Glutamatergic neuron (in vitro differentiated cells): ENCODE data around the gene HOXB5. TPM values are rescaled to one million over a fixed set of nuclear protein-coding genes. Genes with fewer than 3 reads are reported as not detected.

Experiments
- DNase-seq: peaks from one replicate; pipeline ENCODE4 v3.0.0; 2022
- H3K27ac Mint-ChIP-seq: one replicate; pipeline ENCODE4 v1.8.0; 2020; ENCODE audit warnings: mild to moderate bottlenecking, mixed read lengths, inconsistent platforms; ENCODE audit not compliant: unreplicated experiment
- H3K27me3 Mint-ChIP-seq: one replicate; pipeline ENCODE4 v1.8.0; 2020; ENCODE audit warnings: mild to moderate bottlenecking, moderate library complexity, mixed read lengths, inconsistent platforms; ENCODE audit not compliant: unreplicated experiment
- H3K36me3 Mint-ChIP-seq: one replicate; pipeline ENCODE4 v1.8.0; 2020; ENCODE audit warnings: mild to moderate bottlenecking, mixed read lengths, inconsistent platforms; ENCODE audit not compliant: unreplicated experiment
- H3K4me1 Mint-ChIP-seq: one replicate; pipeline ENCODE4 v1.8.0; 2020; ENCODE audit warnings: mild to moderate bottlenecking, low read depth, mixed read lengths, inconsistent platforms; ENCODE audit not compliant: unreplicated experiment
- H3K4me3 Mint-ChIP-seq: one replicate; pipeline ENCODE4 v1.8.0; 2020; ENCODE audit warnings: mild to moderate bottlenecking, mixed read lengths, inconsistent platforms; ENCODE audit not compliant: unreplicated experiment
- H3K9me3 Mint-ChIP-seq: one replicate; pipeline ENCODE4 v1.8.0; 2020; ENCODE audit warnings: mild to moderate bottlenecking, moderate library complexity, mixed read lengths, inconsistent platforms; ENCODE audit not compliant: unreplicated experiment
- total RNA-seq: library from RNA; stranded (reverse); fragmentation: NEBNext Ultra II Directional; extraction: Animal tissue kit (Norgen Biotek cat#: 25700); gene quantifications from one replicate; pipeline ENCODE4 v1.2.1, GENCODE V29; 2021; ENCODE audit not compliant: unreplicated experiment
- TF ChIP-seq, protein P1 (sequence below): fragments of 200-600 bp; sonication (generic); IDR thresholded peaks from one replicate; pipeline ENCODE4 v1.5.0; 2021; ENCODE audit not compliant: partially characterized antibody, unreplicated experiment

Gene HOXB5
- total RNA-seq, 1 donor from 2014 or later = not detected

DNA sequence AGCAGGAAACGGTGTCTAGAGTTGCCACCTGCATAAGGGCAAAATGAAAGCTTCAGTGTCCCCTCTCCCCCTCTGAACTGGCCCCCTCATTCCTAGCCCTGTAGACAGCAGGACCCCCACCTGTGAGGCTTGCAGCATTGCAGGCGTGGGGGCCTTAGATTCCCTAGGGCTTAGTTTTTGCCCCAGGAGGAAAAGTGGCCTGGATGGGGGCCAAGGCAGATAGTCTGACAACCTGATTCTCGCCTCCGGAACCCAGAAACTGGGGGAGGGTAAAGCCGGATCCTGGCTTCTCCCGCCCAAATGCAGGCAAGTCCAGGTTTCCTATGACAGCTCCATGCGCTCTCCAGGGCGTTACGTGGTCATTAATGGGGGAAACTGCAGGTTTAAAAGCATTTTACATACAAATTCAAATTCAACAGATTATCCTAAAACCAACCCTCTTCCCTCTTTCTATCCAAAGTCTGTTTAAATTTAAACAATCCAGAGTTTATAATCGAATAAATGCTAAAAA, 11.9 kb upstream of the HOXB5 start:
- TF ChIP-seq, protein P1, sequence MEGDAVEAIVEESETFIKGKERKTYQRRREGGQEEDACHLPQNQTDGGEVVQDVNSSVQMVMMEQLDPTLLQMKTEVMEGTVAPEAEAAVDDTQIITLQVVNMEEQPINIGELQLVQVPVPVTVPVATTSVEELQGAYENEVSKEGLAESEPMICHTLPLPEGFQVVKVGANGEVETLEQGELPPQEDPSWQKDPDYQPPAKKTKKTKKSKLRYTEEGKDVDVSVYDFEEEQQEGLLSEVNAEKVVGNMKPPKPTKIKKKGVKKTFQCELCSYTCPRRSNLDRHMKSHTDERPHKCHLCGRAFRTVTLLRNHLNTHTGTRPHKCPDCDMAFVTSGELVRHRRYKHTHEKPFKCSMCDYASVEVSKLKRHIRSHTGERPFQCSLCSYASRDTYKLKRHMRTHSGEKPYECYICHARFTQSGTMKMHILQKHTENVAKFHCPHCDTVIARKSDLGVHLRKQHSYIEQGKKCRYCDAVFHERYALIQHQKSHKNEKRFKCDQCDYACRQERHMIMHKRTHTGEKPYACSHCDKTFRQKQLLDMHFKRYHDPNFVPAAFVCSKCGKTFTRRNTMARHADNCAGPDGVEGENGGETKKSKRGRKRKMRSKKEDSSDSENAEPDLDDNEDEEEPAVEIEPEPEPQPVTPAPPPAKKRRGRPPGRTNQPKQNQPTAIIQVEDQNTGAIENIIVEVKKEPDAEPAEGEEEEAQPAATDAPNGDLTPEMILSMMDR = no peak
- peaks cover 47% of the 10 kb centered on the region for H3K27me3 Mint-ChIP-seq
- no peaks in the 10 kb centered on the region for H3K4me1 Mint-ChIP-seq
- peaks cover 25% of the 10 kb centered on the region for H3K9me3 Mint-ChIP-seq
- no peak overlapping the region for H3K27ac Mint-ChIP-seq
- H3K4me3 Mint-ChIP-seq = no peak overlapping the region
- no peaks in the 10 kb centered on the region for H3K36me3 Mint-ChIP-seq
- no peak for DNase-seq

DNA sequence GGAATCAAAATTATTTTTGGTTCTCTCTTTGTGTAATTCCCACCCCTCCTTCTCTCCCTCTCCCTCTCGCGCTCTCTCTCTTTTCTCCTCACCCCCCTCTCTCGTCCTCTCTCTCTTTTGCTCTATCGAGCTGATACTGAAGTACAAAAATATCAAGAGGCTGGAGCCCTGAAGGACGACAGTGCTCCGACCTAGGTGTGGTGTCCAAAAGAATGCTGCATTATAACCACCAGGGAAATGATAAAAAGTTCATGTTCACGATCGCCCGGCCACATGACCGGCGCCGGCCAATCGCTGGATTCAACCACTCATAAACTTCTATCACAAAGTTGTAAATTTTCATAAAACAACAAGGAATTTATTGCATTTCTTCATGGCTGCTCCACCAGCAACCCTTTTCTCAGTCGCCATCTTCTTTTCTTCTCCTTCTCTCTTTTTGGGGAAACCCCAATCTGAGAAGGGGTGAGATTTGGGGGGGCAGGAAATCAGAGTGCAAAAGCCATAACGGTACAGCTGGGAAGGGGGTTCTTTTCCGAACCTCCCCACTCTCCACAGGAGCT, 11.3 kb upstream of the HOXB5 start, which contains the start of gene HOXB6:
HOXB6 (minus strand) TSS at position 217 of the 560 bp plus-strand sequence. CDS start 6,836 bp downstream, outside the sequence.
- H3K4me1 Mint-ChIP-seq = no peaks in the 10 kb centered on the region

DNA sequence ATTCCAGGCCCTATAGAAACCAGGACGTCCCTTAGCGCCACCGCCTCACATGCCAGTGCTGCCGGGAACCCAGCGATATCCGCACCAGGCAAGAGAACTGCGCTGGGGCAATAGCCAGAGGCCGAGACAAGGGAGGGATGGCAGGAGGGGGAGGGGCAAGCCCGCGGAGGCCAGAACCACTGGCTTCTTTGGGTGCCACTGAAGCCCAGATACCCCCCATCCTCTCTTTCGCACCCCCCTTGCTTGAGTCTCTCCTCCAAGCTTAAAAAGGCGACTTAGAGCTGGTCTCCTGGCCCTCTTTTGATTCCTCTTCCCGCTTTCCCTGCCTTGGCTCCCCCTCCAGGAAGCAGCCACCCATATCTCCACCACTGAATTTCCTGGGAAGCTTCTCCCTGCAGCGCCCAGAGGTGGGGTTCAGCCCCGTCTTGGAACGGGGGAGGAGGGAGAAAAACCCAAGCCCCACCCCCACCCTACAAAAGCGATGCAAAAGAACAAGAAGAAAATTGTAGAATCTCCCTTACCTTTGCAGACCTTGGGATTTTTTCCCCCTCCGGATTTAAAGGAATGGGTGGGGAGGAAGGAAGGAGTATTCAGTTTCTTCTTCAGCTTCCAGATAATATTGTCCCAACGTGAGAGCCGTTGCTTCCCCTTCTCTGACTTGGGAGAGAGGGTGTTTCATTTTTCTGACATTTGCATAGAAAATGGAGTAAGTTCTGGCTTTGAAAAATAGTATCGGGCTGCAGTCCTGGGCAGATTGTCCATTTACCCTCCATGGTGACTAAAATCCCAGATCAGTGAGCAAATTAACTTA, 10.6 kb upstream of the HOXB5 start:
- Mint-ChIP-seq H3K4me3 (no peak overlapping the region), H3K27ac (no peak overlapping the region), H3K36me3 (no peaks in the 10 kb centered on the region), H3K4me1 (no peaks in the 10 kb centered on the region), H3K27me3 (peaks cover 55% of the 10 kb centered on the region), H3K9me3 (peaks cover 25% of the 10 kb centered on the region)
- TF ChIP-seq, protein P1 = no peak
- no peak for DNase-seq

More for the DNA sequence above, 11.3 kb upstream of the HOXB5 start, which contains the start of gene HOXB6:
- TF ChIP-seq, protein P1 = no peak
- Mint-ChIP-seq H3K4me3 (no peak within 1 kb of the TSS), H3K27ac (no peak within 1 kb of the TSS), H3K36me3 (no peaks in the 10 kb centered on the region), H3K9me3 (peaks cover 25% of the 10 kb centered on the region), H3K27me3 (peaks cover 52% of the 10 kb centered on the region)
- no peak for DNase-seq

DNA sequence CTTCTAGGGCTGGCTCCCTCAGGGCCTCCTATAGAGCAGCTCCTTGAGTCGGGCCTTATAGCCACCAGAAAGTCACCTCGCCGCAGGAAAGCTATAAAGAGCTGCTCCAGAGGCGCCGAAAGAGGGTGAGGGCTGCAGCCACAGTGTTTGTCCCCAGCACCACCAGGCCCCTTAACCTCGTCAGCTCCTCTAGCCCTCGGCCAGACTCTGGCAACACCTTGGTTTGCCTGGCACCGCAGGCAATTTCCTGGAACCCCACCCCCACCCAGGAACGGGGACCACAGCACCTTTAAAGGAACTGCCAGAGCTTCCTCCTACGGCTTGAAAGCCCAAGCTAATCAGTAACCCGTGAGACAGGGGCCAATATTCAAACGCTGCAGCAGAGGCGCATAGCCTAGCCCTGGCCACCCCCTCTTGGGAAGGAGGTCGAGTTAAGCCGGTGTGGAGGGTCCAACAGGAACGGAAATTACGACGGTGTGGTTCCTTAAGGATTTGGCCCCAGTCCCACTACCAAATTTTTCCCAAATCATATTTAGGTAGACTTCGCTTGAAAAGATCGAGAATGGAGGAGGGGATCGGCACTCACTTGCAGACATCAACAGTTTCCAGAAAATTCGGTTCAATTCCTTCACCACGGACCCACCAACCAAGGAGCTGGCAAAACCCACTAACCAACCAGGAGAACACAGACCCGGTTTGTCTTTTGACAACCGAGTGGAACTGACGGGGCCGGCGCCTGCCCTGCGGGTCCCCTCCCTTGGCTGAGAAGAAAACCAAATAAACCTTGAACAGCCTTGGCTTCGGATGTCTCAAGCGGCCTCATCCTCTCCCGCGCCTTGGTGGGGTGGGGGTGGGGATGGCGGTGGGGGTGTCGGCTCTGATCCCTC, 8.2 kb upstream of the HOXB5 start:
- Mint-ChIP-seq H3K27ac (no peak overlapping the region), H3K9me3 (peaks cover 18% of the 10 kb centered on the region), H3K36me3 (no peaks in the 10 kb centered on the region), H3K27me3 (peaks cover 46% of the 10 kb centered on the region), H3K4me3 (no peak overlapping the region), H3K4me1 (no peaks in the 10 kb centered on the region)
- TF ChIP-seq, protein P1 = no peak
- no peak for DNase-seq
